GM21576 (cell line): ENCODE results near the gene SSBP3.

Experiments
- ATAC-seq: cut with Tn5 transposase; IDR thresholded peaks from one replicate; pipeline ENCODE4 v1.9.1; 2021; ENCODE audit warnings: mild to moderate bottlenecking, moderate library complexity; ENCODE audit not compliant: unreplicated experiment

SSBP3 gene

GRCh38 chr1:54199765-54200518 lies 206.3 kb downstream of the SSBP3 start, which contains the start of the genes CYB5RL and MRPL37:
TSS of gene CYB5RL (minus strand) at chr1:54200030. CDS start at chr1:54195616, 4,414 bp downstream.
TSS of gene MRPL37 (plus strand) at chr1:54200167. CDS start at chr1:54200244, 77 bp downstream.
- ATAC-seq = peak; percentile 96

- ATAC-seq = peak; percentile 2
These were observed 206.9 kb downstream of the SSBP3 start for GRCh38 chr1:54199151-54199764.

GRCh38 chr1:54193453-54193852 lies 212.7 kb downstream of the SSBP3 start:
- ATAC-seq = no peak

- no peak for ATAC-seq
These were observed 214.7 kb downstream of the SSBP3 start for GRCh38 chr1:54191525-54191924.

GRCh38 chr1:54190526-54190925 lies 215.7 kb downstream of the SSBP3 start:
- no peak for ATAC-seq

- ATAC-seq = no peak
These were observed 217.9 kb downstream of the SSBP3 start for GRCh38 chr1:54188291-54188690.

GRCh38 chr1:54186056-54186455 lies 220.1 kb downstream of the SSBP3 start:
- ATAC-seq = no peak

- no peak for ATAC-seq
These were observed 225.4 kb downstream of the SSBP3 start for GRCh38 chr1:54180701-54181360.

- ATAC-seq = no peak
These were observed 227.7 kb downstream of the SSBP3 start for GRCh38 chr1:54178296-54179070.

- no peak for ATAC-seq
These were observed 228.5 kb downstream of the SSBP3 start for GRCh38 chr1:54177726-54178125.

GRCh38 chr1:54176621-54177327 lies 229.4 kb downstream of the SSBP3 start:
- ATAC-seq = no peak
